IPS-18c (cell line): ENCODE results near the gene TRPM5.

Experiments used
- H3K4me3 ChIP-seq: 2 replicates; pipeline ENCODE4 v1.7.0; 2013; ENCODE audit warnings: low read depth, mild to moderate bottlenecking, low read length, moderate library complexity; ENCODE audit not compliant: insufficient read depth
- H3K9me3 ChIP-seq: one replicate; pipeline ENCODE4 v1.6.1; 2013; ENCODE audit warnings: mild to moderate bottlenecking, low read length, moderate library complexity; ENCODE audit not compliant: control insufficient read depth, insufficient read depth

TRPM5 gene

DNA sequence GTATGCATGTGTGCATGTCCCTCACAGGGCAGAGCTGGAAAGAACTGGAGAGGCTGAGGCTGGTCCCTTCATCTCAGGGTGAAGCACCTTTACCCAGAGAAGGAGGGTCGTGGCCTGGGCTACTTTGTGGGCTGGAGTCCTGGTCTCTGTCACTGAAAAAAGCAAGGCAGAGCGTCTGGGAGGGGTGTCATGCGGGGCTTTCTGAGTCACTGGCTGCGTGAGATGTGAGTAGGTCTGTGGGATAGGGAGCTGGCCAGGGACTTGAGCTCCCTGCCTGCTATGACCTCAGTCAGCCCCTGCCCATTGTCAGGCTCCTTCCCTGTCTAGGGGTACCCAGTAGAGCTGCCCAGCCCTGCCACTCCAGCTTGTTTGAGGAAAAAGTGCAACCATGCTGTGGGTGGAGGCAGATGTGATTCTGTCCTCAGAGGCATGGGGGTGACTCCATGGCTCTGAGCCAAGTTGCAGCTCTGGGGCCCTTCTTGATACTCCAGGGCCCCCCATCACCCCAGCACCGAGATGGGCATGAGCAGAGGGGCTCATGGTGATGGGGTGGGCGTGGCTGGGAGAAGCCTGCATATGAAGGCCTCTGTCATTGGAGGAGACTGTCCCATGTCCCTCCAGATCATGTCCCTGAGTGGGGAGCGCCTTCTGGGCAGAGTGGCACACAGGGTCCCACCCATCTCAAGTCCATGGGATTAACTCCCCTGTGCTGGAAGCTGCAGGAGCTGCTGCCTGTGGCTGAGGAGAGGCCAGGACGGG lies 28.3 kb upstream of the TRPM5 start:
- H3K4me3 ChIP-seq = no peak overlapping the region
- no peaks in the 10 kb centered on the region for H3K9me3 ChIP-seq

DNA sequence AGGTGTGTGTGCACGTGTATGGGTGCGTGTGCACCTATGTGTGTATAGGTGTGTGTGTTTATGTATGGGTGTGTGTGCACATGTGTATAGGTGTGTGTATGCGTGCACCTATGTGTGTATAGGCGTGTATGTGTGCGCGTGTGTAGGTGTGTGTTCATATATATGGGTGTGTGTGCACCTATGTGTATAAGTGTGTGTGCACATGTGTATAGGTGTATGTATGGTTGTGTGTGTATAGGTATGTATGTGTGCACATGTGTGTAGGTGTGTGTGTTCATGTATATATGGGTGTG lies 27.4 kb upstream of the TRPM5 start:
- H3K4me3 ChIP-seq = no peak overlapping the region
- H3K9me3 ChIP-seq = no peaks in the 10 kb centered on the region

DNA sequence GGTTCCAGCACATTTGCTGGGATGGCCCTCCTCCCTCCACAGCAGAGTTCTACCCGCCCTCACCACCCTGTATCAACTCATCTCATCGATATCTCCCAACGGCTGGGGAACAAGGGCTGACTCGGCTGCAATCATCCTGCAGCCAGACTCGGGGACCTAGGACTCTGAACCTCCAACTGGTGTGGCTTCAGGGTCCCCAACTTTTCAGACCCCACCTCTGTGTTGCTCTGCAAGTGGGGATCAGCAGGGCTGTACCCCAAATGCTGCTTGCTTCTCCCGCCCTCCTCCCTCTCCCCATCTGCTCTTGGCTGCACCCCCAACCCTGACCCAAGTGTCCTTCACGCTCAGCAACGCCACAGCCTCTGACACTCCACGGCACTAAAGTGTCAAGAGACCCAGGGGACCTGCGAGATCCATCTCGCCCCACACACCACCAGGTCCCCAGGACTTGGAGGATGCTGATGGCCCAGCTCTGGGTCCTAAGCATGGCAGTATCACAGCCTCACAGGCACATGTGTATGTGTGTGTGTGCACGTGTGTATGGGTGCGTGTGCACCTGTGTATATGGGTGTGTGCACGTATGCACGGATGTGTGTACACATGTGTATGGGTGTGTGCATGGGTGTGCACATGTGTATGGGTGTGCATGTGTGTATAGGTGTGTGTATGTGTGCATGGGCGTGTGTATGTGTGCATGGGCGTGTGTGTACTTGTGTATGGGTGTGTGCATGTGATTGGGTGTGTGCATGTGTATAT lies 26.9 kb upstream of the TRPM5 start:
- H3K4me3 ChIP-seq = no peak overlapping the region
- H3K9me3 ChIP-seq = no peaks in the 10 kb centered on the region

- H3K4me3 ChIP-seq = no peak overlapping the region
- no peaks in the 10 kb centered on the region for H3K9me3 ChIP-seq
These were observed 26.2 kb upstream of the TRPM5 start for GRCh38 chr11:2470495-2470894.

DNA sequence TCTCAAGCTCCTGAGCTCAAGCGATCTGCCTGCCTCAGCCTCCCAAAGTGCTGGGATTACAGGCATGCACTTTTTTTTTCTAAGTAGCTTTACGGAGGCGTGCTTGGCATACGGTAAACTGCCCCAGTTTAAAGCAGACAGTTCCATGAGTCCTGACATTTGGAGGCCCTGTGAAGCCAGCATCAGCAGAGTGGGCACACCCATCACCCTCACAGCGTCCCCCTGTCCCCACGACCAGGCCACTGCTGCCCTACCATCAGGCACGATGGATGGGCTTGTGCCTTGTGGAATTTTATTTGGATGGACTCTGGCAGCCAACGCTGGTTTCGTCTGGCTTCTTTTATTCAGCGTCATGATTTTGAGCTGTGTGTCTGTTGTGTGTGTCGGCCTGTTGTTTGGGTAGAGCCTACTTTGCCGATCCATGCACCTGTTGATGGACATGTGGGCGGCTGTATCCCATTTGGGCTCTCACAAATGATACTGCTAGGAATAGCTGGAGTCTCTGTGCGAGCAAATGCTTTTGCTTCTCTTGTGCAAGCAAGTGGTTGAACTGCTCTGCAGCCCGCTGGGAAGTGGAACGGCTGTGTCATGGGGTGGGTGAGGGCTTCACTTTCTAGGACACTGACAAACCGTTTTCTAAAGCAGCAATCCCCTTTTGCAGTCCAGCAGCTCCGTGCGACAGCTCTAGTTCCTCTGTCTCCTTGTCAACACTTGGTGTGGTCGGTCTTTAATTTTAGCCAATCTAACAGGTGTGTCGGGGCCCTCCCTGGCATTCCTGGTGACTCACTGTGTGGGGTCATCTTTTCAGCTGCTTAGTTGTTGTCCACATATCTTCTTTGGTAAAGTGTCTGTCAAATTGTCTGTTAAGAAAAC lies 24.3 kb upstream of the TRPM5 start:
- Histone ChIP-seq H3K9me3 (no peaks in the 10 kb centered on the region), H3K4me3 (no peak overlapping the region)

GRCh38 chr11:2467695-2468055 lies 23.4 kb upstream of the TRPM5 start:
- no peaks in the 10 kb centered on the region for H3K9me3 ChIP-seq
- H3K4me3 ChIP-seq = no peak overlapping the region

- Histone ChIP-seq H3K9me3 (no peaks in the 10 kb centered on the region), H3K4me3 (no peak overlapping the region)
These were observed 22.8 kb upstream of the TRPM5 start for GRCh38 chr11:2466869-2467694.

DNA sequence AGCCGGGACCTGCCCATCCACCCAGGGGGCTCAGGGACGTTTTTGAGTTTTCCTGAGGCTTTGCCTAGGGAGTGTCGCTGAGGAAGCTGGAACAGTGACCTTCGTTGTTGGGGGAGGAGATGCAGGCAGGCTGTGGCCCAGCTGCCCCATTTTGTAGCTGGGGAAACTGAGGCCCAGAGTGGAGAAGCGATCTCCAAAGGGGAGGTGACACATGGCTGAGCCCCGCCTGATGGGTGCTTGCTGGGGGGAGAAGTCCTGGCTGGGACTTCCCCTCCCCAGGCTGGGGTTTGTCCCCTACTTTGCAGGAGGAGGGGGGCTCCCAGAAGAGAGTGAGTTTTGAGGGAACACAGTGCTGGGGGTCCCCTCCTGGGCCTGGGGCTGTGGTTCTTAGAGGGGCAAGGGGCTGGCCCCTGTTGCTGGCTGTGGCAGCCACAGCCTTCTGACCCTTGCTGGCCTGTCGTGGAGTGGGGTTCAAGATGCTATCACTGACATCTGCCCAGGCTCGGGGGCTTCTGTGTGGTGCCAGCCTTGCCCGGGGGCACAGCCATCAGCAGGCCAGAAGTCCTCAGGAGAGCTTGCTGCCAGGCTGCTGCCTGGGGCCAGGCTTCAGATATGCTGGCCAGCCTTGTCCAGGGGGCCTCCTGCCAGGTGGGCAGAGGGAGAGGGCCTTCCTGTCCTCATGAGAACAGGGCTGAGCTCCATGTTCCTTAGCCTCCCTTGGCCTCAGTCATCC lies 21.9 kb upstream of the TRPM5 start:
- H3K9me3 ChIP-seq = no peaks in the 10 kb centered on the region
- H3K4me3 ChIP-seq = no peak overlapping the region

DNA sequence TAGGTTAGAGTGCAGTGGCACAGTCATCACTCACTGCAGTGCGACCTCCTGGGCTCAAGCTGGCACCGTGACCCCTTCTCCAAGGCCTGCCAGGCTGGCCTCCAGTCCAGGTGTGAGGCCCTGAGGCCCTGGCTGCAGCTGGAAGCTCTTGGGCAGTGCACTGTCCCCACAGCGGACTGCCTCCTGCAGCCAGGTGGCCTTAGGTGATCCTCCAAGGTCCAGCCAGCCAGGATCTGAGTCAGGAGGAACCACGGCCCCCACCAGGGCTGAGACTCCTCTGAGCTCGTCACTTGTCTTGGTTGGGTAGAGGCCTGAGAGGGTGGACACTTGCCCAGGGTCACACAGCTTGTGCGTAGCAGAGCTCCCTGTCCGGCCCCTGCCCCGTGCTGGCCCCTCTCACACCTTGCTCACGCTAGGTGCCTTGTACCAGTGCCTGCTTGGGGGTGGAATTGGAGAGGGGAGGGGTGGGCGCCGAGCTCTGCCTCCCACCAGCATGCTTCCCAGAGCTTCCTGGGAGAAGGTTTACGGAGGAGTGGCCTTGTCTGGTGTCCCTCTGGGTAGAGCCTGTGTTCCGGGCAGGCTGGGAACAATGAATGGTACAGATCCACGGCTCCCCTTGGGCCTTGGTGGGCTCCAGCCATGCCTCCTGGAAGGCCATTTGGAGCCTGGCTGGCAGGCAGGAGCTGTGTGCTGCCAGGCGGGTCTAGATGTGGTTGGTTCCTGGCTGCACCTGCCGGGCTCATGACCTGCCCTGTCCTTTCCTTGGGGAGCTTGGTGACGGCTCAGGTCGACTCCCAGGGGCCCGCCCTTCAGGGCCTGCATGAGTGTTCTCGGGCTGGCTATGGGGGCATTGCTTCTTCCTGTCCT lies 21.1 kb upstream of the TRPM5 start:
- Histone ChIP-seq H3K9me3 (no peaks in the 10 kb centered on the region), H3K4me3 (no peak overlapping the region)

DNA sequence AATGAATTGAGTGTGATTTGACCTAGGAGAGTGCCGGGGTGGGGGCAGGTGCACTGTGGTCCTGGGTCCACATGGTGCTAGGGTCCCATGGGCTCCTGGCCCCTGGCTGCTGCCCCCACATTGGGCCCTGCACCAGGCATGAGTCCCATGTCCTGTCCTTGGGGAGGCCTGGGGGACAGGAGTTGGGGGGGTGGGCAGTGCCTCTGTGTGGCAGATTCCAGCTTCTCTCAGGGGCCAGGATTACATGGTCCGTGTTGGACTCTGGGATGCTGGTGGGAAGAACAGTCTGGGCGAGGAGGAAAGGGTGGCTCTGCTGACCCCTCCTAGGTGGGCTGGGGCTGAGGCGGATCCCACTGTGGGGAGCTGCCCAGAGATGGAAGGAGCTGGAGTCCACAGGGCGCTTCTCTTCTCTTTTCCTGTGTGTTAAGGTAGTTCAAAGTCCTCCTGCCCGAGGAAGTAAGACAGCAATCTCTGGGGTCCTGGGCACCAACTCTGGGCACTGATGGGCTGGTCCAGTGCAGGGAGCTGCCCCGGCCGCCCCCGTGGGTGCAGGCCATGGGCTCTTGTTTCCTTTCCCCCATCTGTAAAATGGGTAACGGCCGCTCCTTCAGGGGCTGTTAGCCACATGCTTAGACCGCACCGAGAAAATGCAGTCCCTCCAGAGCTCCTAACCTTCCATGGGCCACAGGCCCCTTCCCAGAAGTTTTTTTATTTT lies 20.3 kb upstream of the TRPM5 start:
- H3K9me3 ChIP-seq = no peaks in the 10 kb centered on the region
- H3K4me3 ChIP-seq = no peak overlapping the region

GRCh38 chr11:2463766-2464277 lies 19.5 kb upstream of the TRPM5 start:
- no peak overlapping the region for H3K4me3 ChIP-seq
- no peaks in the 10 kb centered on the region for H3K9me3 ChIP-seq

- H3K4me3 ChIP-seq = no peak overlapping the region
These were observed 18.9 kb upstream of the TRPM5 start for GRCh38 chr11:2462986-2463765.

GRCh38 chr11:2462543-2462985 lies 18.2 kb upstream of the TRPM5 start:
- no peaks in the 10 kb centered on the region for H3K9me3 ChIP-seq
- no peak overlapping the region for H3K4me3 ChIP-seq

More at GRCh38 chr11:2462986-2463765, 18.9 kb upstream of the TRPM5 start:
- no peaks in the 10 kb centered on the region for H3K9me3 ChIP-seq

DNA sequence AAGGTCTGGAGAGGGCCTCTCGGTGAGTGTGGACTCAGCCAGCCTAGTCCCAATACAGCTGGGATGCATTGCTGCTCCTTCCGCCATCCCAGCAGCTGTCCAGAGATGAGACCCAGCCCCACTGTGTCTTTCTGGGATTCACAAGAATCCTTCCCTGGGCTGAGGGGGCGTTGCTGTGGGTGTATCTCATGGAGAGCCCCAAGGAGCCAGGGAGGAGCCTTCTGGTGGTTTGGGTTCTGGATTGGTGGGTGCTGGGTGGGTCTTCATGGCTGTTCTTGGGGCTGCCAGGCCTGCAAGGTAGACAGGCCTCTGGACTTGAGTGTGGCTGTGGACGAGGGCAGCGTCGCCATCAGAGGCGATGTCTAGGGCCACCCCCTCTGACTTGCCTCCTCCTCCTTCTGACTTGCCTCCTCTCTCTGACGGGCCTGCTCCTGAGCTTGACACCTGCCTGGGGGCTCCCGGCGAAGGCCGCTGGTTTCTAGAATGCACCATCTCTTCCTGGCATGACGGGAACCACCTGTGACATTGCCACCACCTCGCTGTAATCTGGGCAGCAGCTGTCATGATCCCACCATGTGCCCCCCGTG lies 17.7 kb upstream of the TRPM5 start:
- Histone ChIP-seq H3K9me3 (no peaks in the 10 kb centered on the region), H3K4me3 (no peak overlapping the region)
